ENCODE results near the gene ZBTB40. TPM values are rescaled to one million over a fixed set of nuclear protein-coding genes. Genes with fewer than 3 reads are reported as not detected.

The ZBTB40 gene
- total and polyA plus RNA-seq, 10 of the 15 experiments (the other 5 are each of a cell fraction or from before 2014, with no cell fraction given): 1.9 to 14.4 (median 9.0) TPM

- SMC1A ChIA-PET (ENCODE audit: uncharacterized antibody, unreplicated experiment): no interaction called here
- WGBS (ENCODE audit: insufficient coverage, insufficient replicate concordance, low lambda C conversion rate, missing lambda C conversion rate): 36% methylated on average over 5 of the region's 5 CpGs
- RAD21 ChIA-PET (ENCODE audit: unreplicated experiment): no interaction called here
Measured at GRCh38 chr1:22540337-22540736, 88.7 kb downstream of the ZBTB40 start.

More at GRCh38 chr1:22540337-22540736, 88.7 kb downstream of the ZBTB40 start:
- ChIA-PET CTCF (no interaction called here), POLR2A (no interaction called here)
- H3K9ac ChIP-seq (ENCODE audit: control insufficient read depth, insufficient read depth, low read length): no peak overlapping the region
- BruUV-seq (replicated peaks): no TSS peak
- intact Hi-C loops (cut with micrococcal nuclease; ENCODE audit: unreplicated experiment): no loop called here
- H3K4me1 ChIP-seq (ENCODE audit: control insufficient read depth, insufficient read depth, low read length): no peaks in the 10 kb centered on the region
- in situ Hi-C loops (cut with MboI): no loop called here
- DNase-seq (ENCODE audit: low read depth, low spot score): no peak
- no peak overlapping the region for H3K27ac ChIP-seq (ENCODE audit: control insufficient read depth, insufficient read depth)
- no peaks in the 10 kb centered on the region for H3K36me3 ChIP-seq (ENCODE audit: control insufficient read depth in 2 of 2, insufficient read depth in 2 of 2, low read length in 1 of 2)
- H4K20me1 ChIP-seq (ENCODE audit: control insufficient read depth, insufficient read depth): no peaks in the 10 kb centered on the region
- H3K9me3 ChIP-seq (replicated peaks; ENCODE audit: control insufficient read depth, insufficient read depth, low read length): no peaks in the 10 kb centered on the region
- no peak for ATAC-seq
- H3K4me3 ChIP-seq: no peak overlapping the region
- no peak overlapping the region for H3K4me2 ChIP-seq (ENCODE audit: control insufficient read depth, insufficient read depth)
- no peaks in the 10 kb centered on the region for H3K27me3 ChIP-seq (replicated peaks in 1 of 2; ENCODE audit: control insufficient read depth in 2 of 2, insufficient read depth in 2 of 2, low read length in 1 of 2)
- TF ChIP-seq SREBF2 (IDR thresholded peaks at IDR 0.05; ENCODE audit: low read length) (no peak), MTA2 (IDR thresholded peaks at IDR 0.05; ENCODE audit: low read depth) (no peak), IKZF2 (IDR thresholded peaks at IDR 0.05) (no peak), SMAD5 (IDR thresholded peaks at IDR 0.05; ENCODE audit: low read depth) (no peak), IRF5 (IDR thresholded peaks at IDR 0.05; ENCODE audit: borderline replicate concordance) (no peak), POLR2AphosphoS5 (IDR thresholded peaks at IDR 0.05; ENCODE audit: low read length) (no peak), ZNF217 (IDR thresholded peaks at IDR 0.05) (no peak), RCOR1 (conservative IDR thresholded peaks at IDR 0.05; ENCODE audit: low read depth, low read length) (no peak), EP300 (IDR thresholded peaks at IDR 0.05; ENCODE audit: borderline replicate concordance in 1 of 2, control insufficient read depth in 1 of 2, low read depth in 2 of 2, low read length in 2 of 2) (no peak), ZNF207 (IDR thresholded peaks at IDR 0.05; ENCODE audit: borderline replicate concordance) (no peak), BHLHE40 (IDR thresholded peaks at IDR 0.05; ENCODE audit: borderline replicate concordance in 1 of 2, low read depth in 2 of 2, low read length in 1 of 2) (no peak), PBX3 (IDR thresholded peaks at IDR 0.05; ENCODE audit: insufficient replicate concordance, low read depth, low read length) (no peak)
- no peak for FAIRE-seq
- H3K79me2 ChIP-seq (ENCODE audit: control insufficient read depth, insufficient read depth, low read length): no peaks in the 10 kb centered on the region
- H2AFZ ChIP-seq (ENCODE audit: control insufficient read depth, low read depth, low read length): no peak overlapping the region

All from GM12878 (cell line).